NT2/D1 (cell line): Measurements from ENCODE around the gene THBD.

Experiments used
- SUZ12 ChIP-seq: IDR thresholded peaks from 2 replicates; pipeline ENCODE4 v1.6.1; 2011; ENCODE audit not compliant: insufficient read length, insufficient read depth; ENCODE audit errors: extremely low read depth
- YY1 ChIP-seq: IDR thresholded peaks from 2 replicates; pipeline ENCODE4 v1.6.1; 2011; ENCODE audit not compliant: insufficient read length, insufficient read depth

- TF ChIP-seq SUZ12 (no peak), YY1 (no peak)
These were observed 23.6 kb upstream of the THBD start for GRCh38 chr20:23072892-23073586.
